ENCODE data around the gene TMEM240. TPM values are rescaled to one million over a fixed set of nuclear protein-coding genes. Genes with fewer than 3 reads are reported as not detected.
A peak's percentile ranks its signal among the peaks of the same experiment; 100 is the strongest.

Gene TMEM240
- total RNA-seq, 1 donor from 2014 or later = 10.3 TPM

GRCh38 chr1:1554926-1555915, 14.8 kb upstream of the TMEM240 start:
- DNase-seq (ENCODE audit: extremely low spot score, unreplicated experiment) = no peak
- no peaks in the 10 kb centered on the region for H3K27me3 Mint-ChIP-seq
- H3K36me3 Mint-ChIP-seq = no peaks in the 10 kb centered on the region
- H3K4me3 Mint-ChIP-seq = no peak overlapping the region
- no peak for TF ChIP-seq CTCF (conservative IDR thresholded peaks at IDR 0.05)
- H3K9me3 Mint-ChIP-seq = no peaks in the 10 kb centered on the region
- peaks cover 6% of the 10 kb centered on the region for H3K4me1 Mint-ChIP-seq (ENCODE audit: unreplicated experiment)
- no peak overlapping the region for H3K27ac Mint-ChIP-seq

- no peak overlapping the region for H3K27ac Mint-ChIP-seq
- no peaks in the 10 kb centered on the region for H3K9me3 Mint-ChIP-seq
- no peak for TF ChIP-seq CTCF (conservative IDR thresholded peaks at IDR 0.05)
- peaks cover 6% of the 10 kb centered on the region for H3K4me1 Mint-ChIP-seq (ENCODE audit: unreplicated experiment)
- DNase-seq (ENCODE audit: extremely low spot score, unreplicated experiment) = no peak
- H3K27me3 Mint-ChIP-seq = no peaks in the 10 kb centered on the region
- no peak overlapping the region for H3K4me3 Mint-ChIP-seq
- H3K36me3 Mint-ChIP-seq = no peaks in the 10 kb centered on the region
Observed at GRCh38 chr1:1554550-1554925, 14.1 kb upstream of the TMEM240 start.

GRCh38 chr1:1553821-1554494, 13.5 kb upstream of the TMEM240 start:
- Mint-ChIP-seq H3K4me3 (no peak overlapping the region), H3K9me3 (no peaks in the 10 kb centered on the region), H3K36me3 (no peaks in the 10 kb centered on the region), H3K4me1 (ENCODE audit: unreplicated experiment) (peaks cover 4% of the 10 kb centered on the region), H3K27ac (no peak overlapping the region), H3K27me3 (no peaks in the 10 kb centered on the region)
- no peak for TF ChIP-seq CTCF (conservative IDR thresholded peaks at IDR 0.05)
- no peak for DNase-seq (ENCODE audit: extremely low spot score, unreplicated experiment)

DNA sequence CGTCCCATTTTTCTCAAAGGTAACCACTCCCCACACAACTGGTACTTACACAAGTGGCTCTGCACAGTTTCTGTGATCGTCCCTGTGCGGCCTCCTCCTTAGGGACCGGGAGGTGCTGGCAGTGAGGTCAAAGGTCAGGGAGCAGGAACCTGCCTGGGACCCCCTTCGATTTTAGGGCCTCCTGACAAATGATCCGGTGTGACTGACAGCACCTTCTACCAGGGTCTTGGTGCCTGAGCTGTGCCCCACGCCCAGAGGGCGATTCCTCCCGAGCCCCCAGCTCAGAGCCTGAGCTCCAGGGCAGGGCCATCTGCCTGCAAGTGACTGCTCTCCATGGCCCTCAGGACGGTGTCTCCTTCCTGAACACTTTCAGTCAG, 11.8 kb upstream of the TMEM240 start:
- Mint-ChIP-seq H3K27me3 (no peaks in the 10 kb centered on the region), H3K27ac (peak overlapping the region; percentile 61), H3K4me1 (ENCODE audit: unreplicated experiment) (no peaks in the 10 kb centered on the region), H3K9me3 (no peaks in the 10 kb centered on the region), H3K4me3 (no peak overlapping the region), H3K36me3 (no peaks in the 10 kb centered on the region)
- TF ChIP-seq CTCF (conservative IDR thresholded peaks at IDR 0.05) = no peak
- DNase-seq (ENCODE audit: extremely low spot score, unreplicated experiment) = no peak

- no peak for TF ChIP-seq CTCF (conservative IDR thresholded peaks at IDR 0.05)
- Mint-ChIP-seq H3K9me3 (no peaks in the 10 kb centered on the region), H3K27ac (peak overlapping the region; percentile 61), H3K36me3 (no peaks in the 10 kb centered on the region), H3K4me3 (no peak overlapping the region), H3K4me1 (ENCODE audit: unreplicated experiment) (no peaks in the 10 kb centered on the region), H3K27me3 (no peaks in the 10 kb centered on the region)
- DNase-seq (ENCODE audit: extremely low spot score, unreplicated experiment) = no peak
Observed at GRCh38 chr1:1551524-1552262, 11.3 kb upstream of the TMEM240 start.
